ENCODE results near the gene TPP2. TPM values are rescaled to one million over a fixed set of nuclear protein-coding genes. Genes with fewer than 3 reads are reported as not detected.

TPP2 gene
- polyA plus RNA-seq, 3 donors from 2014 or later: 15.1 to 57.4 (median 37.6) TPM

GRCh38 chr13:102650444-102650843 lies 53.7 kb downstream of the TPP2 start:
- Mint-ChIP-seq H3K27ac (peak overlapping the region; percentile 61 to 83 (median 74)), H3K27me3 (ENCODE audit: low read depth in 3 of 3) (no peaks in the 10 kb centered on the region), H3K4me3 (peak overlapping the region in 1 of 5 donors; percentile 49), H3K9me3 (no peaks in the 10 kb centered on the region), H3K36me3 (peaks cover 3 to 31% (median 13%) of the 10 kb centered on the region in 3 donors), H3K4me1 (peaks cover 17 to 22% of the 10 kb centered on the region in 2 donors)
- DNase-seq: peak in 1 of 3 donors; percentile 5

GRCh38 chr13:102651392-102651791 lies 54.6 kb downstream of the TPP2 start:
- H3K9me3 Mint-ChIP-seq: no peaks in the 10 kb centered on the region
- no peak for DNase-seq
- no peak overlapping the region for H3K4me3 Mint-ChIP-seq
- H3K27ac Mint-ChIP-seq: peak overlapping the region; percentile 48 to 77 (median 63)
- H3K27me3 Mint-ChIP-seq (ENCODE audit: low read depth in 3 of 3): no peaks in the 10 kb centered on the region
- H3K36me3 Mint-ChIP-seq: peaks cover 3 to 30% (median 13%) of the 10 kb centered on the region in 3 donors
- peaks cover 17 to 22% of the 10 kb centered on the region in 2 donors for H3K4me1 Mint-ChIP-seq

DNA sequence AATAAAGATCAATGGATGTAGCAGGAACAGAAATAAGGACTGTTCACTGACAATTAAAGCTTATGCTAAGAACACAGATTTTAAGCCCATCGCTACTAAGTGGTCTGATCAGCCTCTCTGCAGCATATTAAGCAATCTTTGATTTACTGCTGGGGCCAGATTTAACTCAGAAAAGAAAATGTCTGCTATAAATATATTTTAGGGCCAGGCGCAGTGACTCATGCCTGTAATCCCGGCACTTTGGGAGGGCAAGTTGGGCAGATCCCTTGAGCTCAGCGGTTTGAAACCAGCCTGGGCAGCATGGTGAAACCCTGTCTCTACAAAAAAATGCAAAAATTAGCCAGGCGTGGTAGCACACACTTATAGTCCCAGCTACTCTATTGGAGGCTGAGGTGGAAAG lies 55.1 kb downstream of the TPP2 start:
- Mint-ChIP-seq H3K4me1 (peaks cover 17 to 22% of the 10 kb centered on the region in 2 donors), H3K4me3 (no peak overlapping the region), H3K27ac (peak overlapping the region in 3 of 6 donors; percentile 29 to 61 (median 40)), H3K27me3 (ENCODE audit: low read depth in 3 of 3) (no peaks in the 10 kb centered on the region), H3K36me3 (peaks cover 0 to 27% (median 13%) of the 10 kb centered on the region in 3 donors), H3K9me3 (no peaks in the 10 kb centered on the region)
- no peak for DNase-seq

DNA sequence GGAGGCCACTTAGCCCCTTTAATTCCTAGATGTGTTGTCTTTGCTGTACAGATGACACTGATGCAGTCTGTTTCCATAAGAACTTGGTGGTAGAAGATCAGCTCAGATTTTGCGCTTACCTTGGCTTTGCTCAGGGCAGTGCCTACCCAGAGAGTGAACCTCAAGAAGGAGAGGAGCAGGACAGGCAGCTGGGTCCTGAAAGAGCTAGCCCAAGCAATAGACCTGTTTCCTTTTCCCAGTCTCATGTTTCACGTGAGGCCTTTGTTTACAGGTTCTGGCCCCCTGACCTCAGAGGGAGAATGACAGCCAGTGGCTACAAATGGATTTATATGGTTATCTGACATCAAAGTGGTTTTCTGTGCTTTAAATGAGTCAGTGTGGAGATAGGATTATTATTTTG lies 58.0 kb downstream of the TPP2 start:
- no peak overlapping the region for H3K27ac Mint-ChIP-seq
- no peak for DNase-seq
- H3K27me3 Mint-ChIP-seq (ENCODE audit: low read depth in 3 of 3): no peaks in the 10 kb centered on the region
- peaks cover 8 to 37% (median 15%) of the 10 kb centered on the region in 3 donors for H3K36me3 Mint-ChIP-seq
- no peaks in the 10 kb centered on the region for H3K9me3 Mint-ChIP-seq
- no peak overlapping the region for H3K4me3 Mint-ChIP-seq
- H3K4me1 Mint-ChIP-seq: peaks cover 14 to 20% of the 10 kb centered on the region in 2 donors

GRCh38 chr13:102657630-102658029 lies 60.8 kb downstream of the TPP2 start:
- Mint-ChIP-seq H3K4me3 (no peak overlapping the region), H3K27me3 (ENCODE audit: low read depth in 3 of 3) (no peaks in the 10 kb centered on the region), H3K36me3 (peaks cover 12 to 36% (median 21%) of the 10 kb centered on the region in 3 donors), H3K4me1 (no peaks in the 10 kb centered on the region), H3K27ac (no peak overlapping the region), H3K9me3 (no peaks in the 10 kb centered on the region)
- DNase-seq: no peak

DNA sequence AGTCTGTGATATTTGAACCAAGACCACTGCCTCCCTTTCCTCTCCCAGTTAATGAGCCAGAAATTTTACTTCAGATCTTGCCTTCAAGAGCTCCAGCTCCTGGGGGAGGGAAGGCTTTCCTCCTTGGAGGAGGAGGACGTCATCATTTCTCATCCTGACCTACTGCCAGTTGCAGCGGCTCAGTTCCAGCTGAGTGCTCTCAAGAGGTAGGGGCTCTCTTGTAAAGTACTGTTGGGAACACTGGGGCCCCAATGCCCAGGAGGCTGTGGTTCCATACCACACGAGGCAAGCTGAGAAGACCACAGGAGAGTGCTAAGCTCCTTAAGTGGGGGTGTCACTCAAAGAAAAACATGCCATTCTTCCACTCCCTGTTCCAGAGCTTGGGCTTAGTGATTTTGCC lies 61.9 kb downstream of the TPP2 start:
- no peaks in the 10 kb centered on the region for H3K27me3 Mint-ChIP-seq (ENCODE audit: low read depth in 3 of 3)
- no peaks in the 10 kb centered on the region for H3K9me3 Mint-ChIP-seq
- H3K27ac Mint-ChIP-seq: peak overlapping the region in 2 of 6 donors; percentile 6 to 68
- DNase-seq: no peak
- H3K4me3 Mint-ChIP-seq: no peak overlapping the region
- H3K36me3 Mint-ChIP-seq: peaks cover 12 to 35% (median 25%) of the 10 kb centered on the region in 3 donors
- no peaks in the 10 kb centered on the region for H3K4me1 Mint-ChIP-seq

- H3K4me1 Mint-ChIP-seq: no peaks in the 10 kb centered on the region
- peak overlapping the region in 3 of 6 donors; percentile 6 to 68 (median 11) for H3K27ac Mint-ChIP-seq
- H3K4me3 Mint-ChIP-seq: no peak overlapping the region
- H3K9me3 Mint-ChIP-seq: no peaks in the 10 kb centered on the region
- peaks cover 12 to 40% (median 29%) of the 10 kb centered on the region in 3 donors for H3K36me3 Mint-ChIP-seq
- no peaks in the 10 kb centered on the region for H3K27me3 Mint-ChIP-seq (ENCODE audit: low read depth in 3 of 3)
- DNase-seq: no peak
These were observed 62.5 kb downstream of the TPP2 start for GRCh38 chr13:102659168-102659713.

DNA sequence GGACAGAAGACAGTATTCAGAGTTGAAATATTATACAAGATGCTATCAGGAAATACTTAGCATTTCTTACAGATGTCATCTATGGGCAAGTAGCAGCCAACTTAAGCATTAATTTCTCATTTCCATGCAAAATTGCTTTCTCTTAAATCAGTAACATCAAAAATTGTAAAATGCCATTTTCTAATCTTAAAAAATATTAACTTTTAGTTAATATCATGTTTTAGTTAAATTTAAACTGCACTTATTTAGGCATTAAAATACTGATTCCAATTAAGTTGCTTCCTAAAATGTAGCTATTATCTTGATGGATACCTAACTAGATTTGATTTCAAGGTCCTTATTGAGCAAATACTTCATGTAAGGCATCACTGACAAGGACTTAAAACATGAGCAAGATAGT lies 70.2 kb downstream of the TPP2 start:
- H3K27me3 Mint-ChIP-seq (ENCODE audit: low read depth in 3 of 3): no peaks in the 10 kb centered on the region
- peaks cover 0 to 21% (median 0%) of the 10 kb centered on the region in 6 donors for H3K9me3 Mint-ChIP-seq
- DNase-seq: no peak
- H3K27ac Mint-ChIP-seq: no peak overlapping the region
- no peaks in the 10 kb centered on the region for H3K4me1 Mint-ChIP-seq
- no peak overlapping the region for H3K4me3 Mint-ChIP-seq
- peaks cover 42 to 67% (median 47%) of the 10 kb centered on the region in 3 donors for H3K36me3 Mint-ChIP-seq

DNA sequence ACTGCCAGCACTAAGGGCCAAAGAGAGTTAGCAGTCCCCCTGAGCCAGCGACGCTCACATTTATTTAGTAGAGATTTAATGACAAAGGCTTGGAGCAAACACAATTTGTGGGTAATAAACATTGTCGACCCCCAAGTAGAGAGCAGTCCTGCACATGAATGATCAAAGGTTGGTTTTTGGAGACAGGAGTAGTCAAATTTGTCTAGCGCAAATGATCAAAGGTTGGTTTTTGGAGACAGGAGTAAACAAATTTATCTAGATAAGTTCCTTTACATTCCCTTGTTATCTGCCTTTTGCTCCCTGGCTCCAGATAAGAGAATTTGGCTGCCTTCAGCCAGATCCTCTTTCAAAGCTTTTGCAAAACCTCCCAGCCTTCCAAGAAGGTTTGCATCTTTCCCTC lies 71.1 kb downstream of the TPP2 start:
- H3K4me3 Mint-ChIP-seq: no peak overlapping the region
- peak overlapping the region in 1 of 6 donors; percentile 46 for H3K27ac Mint-ChIP-seq
- DNase-seq: no peak
- no peaks in the 10 kb centered on the region for H3K4me1 Mint-ChIP-seq
- H3K36me3 Mint-ChIP-seq: peaks cover 42 to 64% (median 47%) of the 10 kb centered on the region in 3 donors
- peaks cover 0 to 21% (median 0%) of the 10 kb centered on the region in 6 donors for H3K9me3 Mint-ChIP-seq
- no peaks in the 10 kb centered on the region for H3K27me3 Mint-ChIP-seq (ENCODE audit: low read depth in 3 of 3)

DNA sequence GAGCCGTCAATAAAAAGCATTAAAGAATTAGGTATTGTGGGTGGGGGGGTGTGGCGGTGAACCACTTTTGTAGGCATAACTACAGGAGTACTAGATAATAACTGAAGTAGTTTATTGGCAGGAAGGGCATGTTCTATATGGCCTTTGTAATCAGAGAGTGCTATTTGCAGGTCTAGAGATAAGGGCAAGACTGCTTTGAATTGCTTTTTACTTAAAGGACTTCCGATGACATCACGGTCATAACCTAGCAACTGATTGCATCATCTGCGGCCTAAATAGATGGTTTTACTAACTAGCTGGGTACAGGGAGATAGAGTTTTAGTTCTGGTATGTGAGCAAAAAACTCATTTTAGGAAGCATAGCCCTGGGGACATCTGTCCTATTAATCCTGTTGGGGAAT lies 73.3 kb downstream of the TPP2 start:
- H3K27me3 Mint-ChIP-seq (ENCODE audit: low read depth in 3 of 3): no peaks in the 10 kb centered on the region
- no peaks in the 10 kb centered on the region for H3K4me1 Mint-ChIP-seq
- no peak overlapping the region for H3K4me3 Mint-ChIP-seq
- peaks cover 0 to 21% (median 0%) of the 10 kb centered on the region in 6 donors for H3K9me3 Mint-ChIP-seq
- H3K27ac Mint-ChIP-seq: peak overlapping the region in 1 of 6 donors; percentile 17
- no peak for DNase-seq
- H3K36me3 Mint-ChIP-seq: peaks cover 39 to 59% (median 42%) of the 10 kb centered on the region in 3 donors

GRCh38 chr13:102675115-102675514 lies 78.3 kb downstream of the TPP2 start:
- Mint-ChIP-seq H3K4me3 (no peak overlapping the region), H3K27me3 (ENCODE audit: low read depth in 3 of 3) (no peaks in the 10 kb centered on the region), H3K4me1 (no peaks in the 10 kb centered on the region), H3K36me3 (peaks cover 21 to 37% (median 30%) of the 10 kb centered on the region in 3 donors), H3K9me3 (peaks cover 0 to 11% (median 0%) of the 10 kb centered on the region in 6 donors), H3K27ac (peak overlapping the region in 2 of 6 donors; percentile 11 to 43)
- DNase-seq: no peak

GRCh38 chr13:102677122-102677521 lies 80.3 kb downstream of the TPP2 start:
- peak overlapping the region in 3 of 6 donors; percentile 11 to 61 (median 36) for H3K27ac Mint-ChIP-seq
- peaks cover 10 to 26% (median 21%) of the 10 kb centered on the region in 3 donors for H3K36me3 Mint-ChIP-seq
- H3K4me1 Mint-ChIP-seq: peaks cover 10 to 15% of the 10 kb centered on the region in 2 donors
- DNase-seq: no peak
- H3K4me3 Mint-ChIP-seq: no peak overlapping the region
- H3K9me3 Mint-ChIP-seq: no peaks in the 10 kb centered on the region
- H3K27me3 Mint-ChIP-seq (ENCODE audit: low read depth in 3 of 3): no peaks in the 10 kb centered on the region

- Mint-ChIP-seq H3K27me3 (ENCODE audit: low read depth in 3 of 3) (no peaks in the 10 kb centered on the region), H3K36me3 (peaks cover 10 to 26% (median 21%) of the 10 kb centered on the region in 3 donors), H3K27ac (no peak overlapping the region), H3K9me3 (no peaks in the 10 kb centered on the region), H3K4me1 (peaks cover 15 to 17% of the 10 kb centered on the region in 2 donors), H3K4me3 (no peak overlapping the region)
- no peak for DNase-seq
These were observed 81.7 kb downstream of the TPP2 start for GRCh38 chr13:102678339-102679107.

GRCh38 chr13:102679449-102680132 lies 82.8 kb downstream of the TPP2 start:
- Mint-ChIP-seq H3K9me3 (no peaks in the 10 kb centered on the region), H3K27me3 (ENCODE audit: low read depth in 3 of 3) (no peaks in the 10 kb centered on the region)

More at GRCh38 chr13:102679449-102680132, 82.8 kb downstream of the TPP2 start:
- DNase-seq: no peak
- no peak overlapping the region for H3K4me3 Mint-ChIP-seq
- H3K27ac Mint-ChIP-seq: peak overlapping the region in 5 of 6 donors; percentile 38 to 85 (median 74)
- H3K36me3 Mint-ChIP-seq: peaks cover 10 to 21% (median 20%) of the 10 kb centered on the region in 3 donors
- H3K4me1 Mint-ChIP-seq: peaks cover 15 to 17% of the 10 kb centered on the region in 2 donors

Measured in immature natural killer cell (primary cell).